B cell (primary cell): Measurements from ENCODE around the gene RAC3. TPM values are rescaled to one million over a fixed set of nuclear protein-coding genes. Genes with fewer than 3 reads are reported as not detected.

ENCODE experiments used
- ATAC-seq: fragments of 200-7000 bp; cut with Tn5 transposase; one replicate; pipeline ENCODE4 v1.10.0; 2021; ENCODE audit warnings: low read depth, mild to moderate bottlenecking, moderate number of reproducible peaks, moderate library complexity
- CTCF ChIA-PET: fragments of 350-600 bp; sonication (Branson Sonifier 250); formaldehyde crosslinking; loops from one replicate; lab custom pipeline; 2021; ENCODE audit warnings: antibody characterized with exemption, inconsistent platforms; lab: Charles Lee
- POLR2A ChIA-PET: fragments of 350-600 bp; sonication (Branson Sonifier 250); formaldehyde crosslinking; loops from one replicate; lab custom pipeline; 2021; ENCODE audit warnings: antibody characterized with exemption; lab: Charles Lee
- DNase-seq: peaks from one replicate; pipeline ENCODE4 v3.0.0; 2013
- H2AFZ ChIP-seq: 2 replicates; pipeline ENCODE4 v1.6.1; 2012; ENCODE audit warnings: mild to moderate bottlenecking, low read depth, low read length; ENCODE audit not compliant: insufficient read depth, poor library complexity, severe bottlenecking
- H3K27ac ChIP-seq, 2 donors: 1 replicate in 1 of 2; 2 replicates in 1 of 2; pipeline ENCODE4 v1.5.1; 2012 to 2013; ENCODE audit warnings: low read length in 2 of 2, mild to moderate bottlenecking in 2 of 2, moderate library complexity in 1 of 2
- H3K27me3 ChIP-seq, 4 experiments: fragments of 200-600 bp in 1 of 4; sonication (generic) in 1 of 4; replicated peaks in 1 of 4; 1 replicate in 2 of 4; 2 replicates in 2 of 4; pipeline versions ENCODE4 v1.6.1 to v1.7.0; 2013 to 2016; ENCODE audit warnings: low read length in 3 of 4, mild to moderate bottlenecking in 2 of 4, mixed read lengths in 1 of 4, moderate library complexity in 1 of 4; ENCODE audit not compliant: insufficient read depth in 4 of 4, control insufficient read depth in 3 of 4; ENCODE audit errors: control extremely low read depth in 1 of 4
- H3K36me3 ChIP-seq, 2 experiments: replicated peaks in 1 of 2; 1 replicate in 1 of 2; 2 replicates in 1 of 2; pipeline versions ENCODE4 v1.6.1 to v1.7.1; 2013; ENCODE audit warnings: low read length in 1 of 2; ENCODE audit not compliant: insufficient read depth in 2 of 2, control insufficient read depth in 1 of 2; ENCODE audit errors: control extremely low read depth in 1 of 2, extremely low read depth in 1 of 2
- H3K4me1 ChIP-seq, 2 donors: fragments of 200-600 bp in 1 of 2; sonication (generic) in 1 of 2; 1 replicate in 1 of 2; 2 replicates in 1 of 2; pipeline versions ENCODE4 v1.5.1 to v1.6.1; 2013 to 2017; ENCODE audit warnings: low read length in 2 of 2; ENCODE audit not compliant: control insufficient read depth in 2 of 2, insufficient read depth in 2 of 2
- H3K4me2 ChIP-seq: replicated peaks from 2 replicates; pipeline ENCODE3; 2012; ENCODE audit warnings: mild to moderate bottlenecking, low read depth, low read length; ENCODE audit not compliant: poor library complexity, severe bottlenecking
- H3K4me3 ChIP-seq, 5 experiments: fragments of 200-600 bp in 1 of 5; sonication (generic) in 1 of 5; 1 replicate in 3 of 5; 2 replicates in 2 of 5; pipeline versions ENCODE4 v1.5.1 to v1.7.0; 2011 to 2016; ENCODE audit warnings: low read length in 4 of 5, mild to moderate bottlenecking in 4 of 5, low read depth in 2 of 5, control low read depth in 1 of 5, moderate library complexity in 1 of 5; ENCODE audit not compliant: insufficient read depth in 1 of 5; ENCODE audit errors: control extremely low read depth in 1 of 5, extremely low read depth in 1 of 5
- H3K79me2 ChIP-seq: fragments of 200-600 bp; sonication (generic); one replicate; pipeline ENCODE4 v1.6.0; 2016; ENCODE audit warnings: low read length; ENCODE audit not compliant: control insufficient read depth, insufficient read depth
- H3K9ac ChIP-seq: fragments of 200-600 bp; sonication (generic); 2 replicates; pipeline ENCODE4 v1.6.1; 2017; ENCODE audit warnings: mild to moderate bottlenecking, low read length, moderate library complexity
- H3K9me3 ChIP-seq, 3 donors: one replicate each; pipeline versions ENCODE4 v1.6.1 to v1.7.1; 2013; ENCODE audit warnings: low read length in 2 of 3; ENCODE audit not compliant: control insufficient read depth in 2 of 3, insufficient read depth in 1 of 3; ENCODE audit errors: control extremely low read depth in 1 of 3
- H4K20me1 ChIP-seq: 2 replicates; pipeline ENCODE4 v1.6.0; 2012; ENCODE audit warnings: mild to moderate bottlenecking, low read length; ENCODE audit not compliant: insufficient read depth, control insufficient read depth, poor library complexity, severe bottlenecking
- H3K27ac Mint-ChIP-seq: one replicate; pipeline ENCODE4 v1.8.0; 2021; ENCODE audit warnings: mixed read lengths
- H3K27me3 Mint-ChIP-seq: one replicate; pipeline ENCODE4 v1.8.0; 2021; ENCODE audit warnings: mixed read lengths
- H3K4me1 Mint-ChIP-seq: one replicate; pipeline ENCODE4 v1.8.0; 2021; ENCODE audit warnings: mixed read lengths
- H3K4me3 Mint-ChIP-seq: one replicate; pipeline ENCODE4 v1.8.0; 2021; ENCODE audit warnings: mixed read lengths
- H3K9me3 Mint-ChIP-seq: one replicate; pipeline ENCODE4 v1.8.0; 2022; ENCODE audit warnings: mixed read lengths; ENCODE audit not compliant: insufficient read depth
- EZH2 ChIP-seq: IDR thresholded peaks from 2 replicates; pipeline ENCODE4 v1.6.1; 2012; ENCODE audit warnings: borderline replicate concordance, low read depth, mild to moderate bottlenecking, moderate library complexity, low read length; ENCODE audit not compliant: insufficient read depth, poor library complexity, severe bottlenecking
- WGBS: methylation state at CpG from one replicate; pipeline ENCODE4 v1.1.5; 2013; ENCODE audit warnings: missing lambda C conversion rate; ENCODE audit not compliant: insufficient coverage; 5-methylcytosine and 5-hydroxymethylcytosine counted together
- intact Hi-C: fragments of 100-400 bp; cut with micrococcal nuclease; formaldehyde crosslinking; loops from one replicate; pipeline ENCODE4 v1.10.0; 2022
- polyA plus RNA-seq: library from polyadenylated mRNA; depleted of rRNA; stranded (reverse); fragments of >200 nt; gene quantifications from 2 replicates; pipeline ENCODE4 v1.2.3, GENCODE V29; 2012
- total RNA-seq, 2 donors: library from RNA; stranded (reverse); fragments of 120-200 nt in 1 of 2; gene quantifications; 1 replicate in 1 of 2; 2 replicates in 1 of 2; pipeline versions ENCODE4 v1.2.3 to v1.2.4, GENCODE V29; 2013 to 2022
- TF ChIP-seq, protein P1 (sequence below): fragments of 200-600 bp; IDR thresholded peaks from one replicate; pipeline ENCODE4 v1.8.0; 2022; ENCODE audit warnings: antibody characterized with exemption, mild to moderate bottlenecking

Gene RAC3
- total and polyA plus RNA-seq, 2 donors (not counting 1 experiment from before 2014, with no cell fraction given), result 0.62 to 2.0 TPM

DNA sequence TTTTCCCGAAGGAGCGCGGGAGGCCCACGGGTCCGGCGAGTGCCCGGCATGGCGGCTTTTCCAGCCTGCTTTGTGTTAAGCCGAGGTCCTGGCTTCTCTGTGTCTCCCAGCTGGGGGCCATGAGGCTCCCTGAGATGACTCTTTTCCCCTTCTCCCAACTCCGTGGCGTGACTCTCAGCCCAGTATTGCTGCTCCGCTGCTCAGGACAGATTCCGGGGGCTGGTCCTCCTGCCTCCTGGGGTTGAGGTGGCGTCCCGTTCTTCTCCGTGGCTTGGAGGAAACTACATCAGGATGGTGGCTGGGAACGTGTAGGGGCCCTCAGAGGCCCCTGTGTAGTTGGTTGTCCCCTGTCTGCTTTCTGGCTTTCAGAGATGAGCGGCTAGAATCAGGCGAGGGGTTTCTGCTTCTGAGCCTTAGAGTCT is 21.2 kb downstream of the RAC3 start:
- Histone ChIP-seq H3K4me2 (peak overlapping the region; percentile 99), H3K79me2 (peaks cover 29% of the 10 kb centered on the region), H3K9ac (peak overlapping the region; percentile 76), H3K36me3 (peaks cover 0 to 27% of the 10 kb centered on the region in 2 experiments), H4K20me1 (peaks cover 19% of the 10 kb centered on the region), H3K4me3 (peak overlapping the region in 4 of 5 experiments; percentile 59 to 88 (median 70)), H3K4me1 (peaks cover 20 to 34% of the 10 kb centered on the region in 2 donors), H2AFZ (no peak overlapping the region), H3K27me3 (no peaks in the 10 kb centered on the region), H3K9me3 (no peaks in the 10 kb centered on the region), H3K27ac (peak overlapping the region in 1 of 2 donors; percentile 23)
- DNase-seq (no peak), ATAC-seq (no peak)
- intact Hi-C loops, result no loop called here
- 45% methylated on average over 19 of the region's 19 CpGs for WGBS
- H3K9me3 Mint-ChIP-seq, result no peaks in the 10 kb centered on the region
- peaks cover 12% of the 10 kb centered on the region for H3K4me1 Mint-ChIP-seq
- H3K4me3 Mint-ChIP-seq, result peak overlapping the region; percentile 80
- TF ChIP-seq, protein P1, sequence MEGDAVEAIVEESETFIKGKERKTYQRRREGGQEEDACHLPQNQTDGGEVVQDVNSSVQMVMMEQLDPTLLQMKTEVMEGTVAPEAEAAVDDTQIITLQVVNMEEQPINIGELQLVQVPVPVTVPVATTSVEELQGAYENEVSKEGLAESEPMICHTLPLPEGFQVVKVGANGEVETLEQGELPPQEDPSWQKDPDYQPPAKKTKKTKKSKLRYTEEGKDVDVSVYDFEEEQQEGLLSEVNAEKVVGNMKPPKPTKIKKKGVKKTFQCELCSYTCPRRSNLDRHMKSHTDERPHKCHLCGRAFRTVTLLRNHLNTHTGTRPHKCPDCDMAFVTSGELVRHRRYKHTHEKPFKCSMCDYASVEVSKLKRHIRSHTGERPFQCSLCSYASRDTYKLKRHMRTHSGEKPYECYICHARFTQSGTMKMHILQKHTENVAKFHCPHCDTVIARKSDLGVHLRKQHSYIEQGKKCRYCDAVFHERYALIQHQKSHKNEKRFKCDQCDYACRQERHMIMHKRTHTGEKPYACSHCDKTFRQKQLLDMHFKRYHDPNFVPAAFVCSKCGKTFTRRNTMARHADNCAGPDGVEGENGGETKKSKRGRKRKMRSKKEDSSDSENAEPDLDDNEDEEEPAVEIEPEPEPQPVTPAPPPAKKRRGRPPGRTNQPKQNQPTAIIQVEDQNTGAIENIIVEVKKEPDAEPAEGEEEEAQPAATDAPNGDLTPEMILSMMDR, result no peak
- no peak for TF ChIP-seq EZH2
- H3K27me3 Mint-ChIP-seq, result no peaks in the 10 kb centered on the region
- POLR2A ChIA-PET, result interaction anchor here (1.9 kb wide), 2 partner anchors 15 to 46 kb away, joined by 5 to 6 read pairs; partner anchors contain the start of genes DCXR and FASN
- CTCF ChIA-PET, result no interaction called here
- H3K27ac Mint-ChIP-seq, result peak overlapping the region; percentile 32

DNA sequence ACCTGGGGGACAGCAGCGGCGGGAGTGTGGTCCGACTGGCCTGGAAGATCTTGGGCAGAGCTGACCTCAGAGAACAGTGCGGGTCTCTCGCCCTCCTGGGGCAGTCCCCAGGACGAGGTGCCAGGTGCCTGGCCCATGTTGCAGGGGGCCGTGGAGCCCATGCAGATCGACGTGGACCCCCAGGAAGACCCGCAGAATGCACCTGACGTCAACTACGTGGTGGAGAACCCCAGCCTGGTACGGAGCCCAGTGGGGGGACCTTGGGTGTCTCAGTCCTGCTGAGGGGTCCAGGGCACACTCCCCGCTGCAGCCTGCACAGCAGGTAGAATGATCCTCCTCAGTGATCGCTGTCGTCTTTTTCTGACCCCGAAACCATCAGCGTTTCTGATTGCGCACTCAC is 21.7 kb downstream of the RAC3 start:
- ChIA-PET CTCF (no interaction called here), POLR2A (interaction anchor here (1.9 kb wide), 1 partner anchor 15 kb away, joined by 6 read pairs; the partner anchor contains the start of gene DCXR)
- Histone ChIP-seq H3K27me3 (no peaks in the 10 kb centered on the region), H3K36me3 (peaks cover 0 to 31% of the 10 kb centered on the region in 2 experiments), H3K27ac (no peak overlapping the region), H4K20me1 (peaks cover 19% of the 10 kb centered on the region), H3K4me3 (no peak overlapping the region), H2AFZ (no peak overlapping the region), H3K4me1 (peaks cover 20 to 34% of the 10 kb centered on the region in 2 donors), H3K79me2 (peaks cover 29% of the 10 kb centered on the region), H3K4me2 (peak overlapping the region; percentile 99), H3K9ac (no peak overlapping the region), H3K9me3 (no peaks in the 10 kb centered on the region)
- ATAC-seq (no peak), DNase-seq (no peak)
- Mint-ChIP-seq H3K27ac (peak overlapping the region; percentile 15), H3K27me3 (no peaks in the 10 kb centered on the region), H3K9me3 (no peaks in the 10 kb centered on the region), H3K4me3 (peak overlapping the region; percentile 80), H3K4me1 (peaks cover 11% of the 10 kb centered on the region)
- TF ChIP-seq, protein P1, result no peak
- TF ChIP-seq EZH2, result no peak
- intact Hi-C loops, result no loop called here
- 96% methylated on average over 19 of the region's 19 CpGs for WGBS
